Body of pancreas (tissue), 4 donors: ENCODE data around the gene CD244. TPM values are rescaled to one million over a fixed set of nuclear protein-coding genes. Genes with fewer than 3 reads are reported as not detected.
A peak's percentile ranks its signal among the peaks of the same experiment; 100 is the strongest.

Experiments
- ATAC-seq: fragments of 150-250 bp; one replicate; pipeline ENCODE4 v1.9.1; 2016
- DNase-seq, 4 donors: peaks; one replicate each; pipeline ENCODE4 v3.0.0-alpha.2; 2019
- H3K27ac ChIP-seq, 4 donors: fragments of 200-600 bp; sonication (generic); 1 replicate in 3 of 4; 2 replicates in 1 of 4; pipeline versions ENCODE4 v1.5.1 to v1.6.1; 2016 to 2019; ENCODE audit warnings: mild to moderate bottlenecking in 1 of 4, mixed read lengths in 1 of 4, moderate library complexity in 1 of 4
- H3K27me3 ChIP-seq, 2 donors: fragments of 200-600 bp; sonication (generic); one replicate each; pipeline ENCODE4 v1.6.0; 2016; ENCODE audit warnings: mild to moderate bottlenecking in 1 of 2
- H3K36me3 ChIP-seq, 2 donors: fragments of 200-600 bp; sonication (generic); replicated peaks in 1 of 2; 2 replicates each; pipeline ENCODE4 v1.5.1; 2016; ENCODE audit warnings: low read depth in 2 of 2; ENCODE audit not compliant: insufficient read depth in 1 of 2
- H3K4me1 ChIP-seq: fragments of 200-600 bp; sonication (generic); one replicate; pipeline ENCODE4 v1.6.0; 2016
- H3K4me3 ChIP-seq, 2 donors: fragments of 200-600 bp; sonication (generic); 1 replicate in 1 of 2; 2 replicates in 1 of 2; pipeline ENCODE4 v1.5.1; 2016 to 2019
- H3K9me3 ChIP-seq, 3 donors: fragments of 200-600 bp; sonication (generic); 1 replicate in 2 of 3; 2 replicates in 1 of 3; pipeline ENCODE4 v1.5.1; 2016
- POLR2A ChIP-seq, 3 donors: fragments of 450-650 bp; IDR thresholded peaks; one replicate each; pipeline ENCODE4 v1.6.1; 2016; ENCODE audit warnings: antibody characterized with exemption in 3 of 3, mild to moderate bottlenecking in 2 of 3
- WGBS, 2 donors: methylation state at CpG; one replicate each; pipeline ENCODE4 v1.1.5; 2017; 5-methylcytosine and 5-hydroxymethylcytosine counted together
- intact Hi-C: fragments of 100-400 bp; cut with DNase I; formaldehyde crosslinking; loops from one replicate; pipeline ENCODE4 v1.15.1; 2023
- total RNA-seq, 2 donors: library from RNA; depleted of rRNA; stranded (reverse); fragments of >200 nt; gene quantifications; one replicate each; pipeline ENCODE4 v1.1.0, GENCODE V29; 2016
- TF ChIP-seq, protein P1 (sequence below), 7 experiments: fragments of 450-650 bp in 4 of 7; fragments of 200-600 bp in 3 of 7; sonication (generic) in 3 of 7; IDR thresholded peaks; one replicate each; pipeline ENCODE4 v1.5.1; 2016 to 2019; ENCODE audit warnings: antibody characterized with exemption in 7 of 7

The CD244 gene
- total RNA-seq, 2 donors from 2014 or later, result 0.33 to 1.8 TPM

DNA sequence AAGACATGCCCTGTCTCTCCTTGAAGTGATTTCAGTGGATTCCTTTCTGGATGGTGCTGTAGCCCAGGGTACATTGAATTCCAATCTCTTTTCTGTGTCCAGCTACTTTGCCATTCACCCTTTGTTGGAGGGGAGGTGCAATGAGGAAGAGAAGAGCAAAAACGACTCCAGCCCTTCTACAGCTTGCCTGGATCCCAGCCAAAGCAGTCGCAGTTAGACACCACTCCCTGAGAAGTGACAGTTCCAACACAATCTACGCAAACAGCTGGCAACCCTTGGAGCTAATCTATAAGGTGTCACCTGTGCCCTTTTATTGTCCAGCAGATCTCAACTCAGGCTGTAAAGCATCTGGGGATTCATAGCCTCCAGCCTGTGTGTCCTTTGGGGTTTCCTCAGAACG lies 4.6 kb downstream of the CD244 start:
- 31 to 48% methylated on average over 4 of the region's 4 CpGs for WGBS, 2 donors
- no peaks in the 10 kb centered on the region for H3K36me3 ChIP-seq
- no peak for ATAC-seq
- peak in 1 of 4 donors; percentile 38 for DNase-seq
- no peaks in the 10 kb centered on the region for H3K4me1 ChIP-seq
- intact Hi-C loops, result no loop called here
- TF ChIP-seq, protein P1, sequence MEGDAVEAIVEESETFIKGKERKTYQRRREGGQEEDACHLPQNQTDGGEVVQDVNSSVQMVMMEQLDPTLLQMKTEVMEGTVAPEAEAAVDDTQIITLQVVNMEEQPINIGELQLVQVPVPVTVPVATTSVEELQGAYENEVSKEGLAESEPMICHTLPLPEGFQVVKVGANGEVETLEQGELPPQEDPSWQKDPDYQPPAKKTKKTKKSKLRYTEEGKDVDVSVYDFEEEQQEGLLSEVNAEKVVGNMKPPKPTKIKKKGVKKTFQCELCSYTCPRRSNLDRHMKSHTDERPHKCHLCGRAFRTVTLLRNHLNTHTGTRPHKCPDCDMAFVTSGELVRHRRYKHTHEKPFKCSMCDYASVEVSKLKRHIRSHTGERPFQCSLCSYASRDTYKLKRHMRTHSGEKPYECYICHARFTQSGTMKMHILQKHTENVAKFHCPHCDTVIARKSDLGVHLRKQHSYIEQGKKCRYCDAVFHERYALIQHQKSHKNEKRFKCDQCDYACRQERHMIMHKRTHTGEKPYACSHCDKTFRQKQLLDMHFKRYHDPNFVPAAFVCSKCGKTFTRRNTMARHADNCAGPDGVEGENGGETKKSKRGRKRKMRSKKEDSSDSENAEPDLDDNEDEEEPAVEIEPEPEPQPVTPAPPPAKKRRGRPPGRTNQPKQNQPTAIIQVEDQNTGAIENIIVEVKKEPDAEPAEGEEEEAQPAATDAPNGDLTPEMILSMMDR (IDR thresholded peaks at IDR 0.05), result no peak
- TF ChIP-seq POLR2A (IDR thresholded peaks at IDR 0.05), result no peak
- no peaks in the 10 kb centered on the region for H3K27me3 ChIP-seq
- no peak overlapping the region for H3K4me3 ChIP-seq
- H3K9me3 ChIP-seq, result no peaks in the 10 kb centered on the region
- no peak overlapping the region for H3K27ac ChIP-seq

DNA sequence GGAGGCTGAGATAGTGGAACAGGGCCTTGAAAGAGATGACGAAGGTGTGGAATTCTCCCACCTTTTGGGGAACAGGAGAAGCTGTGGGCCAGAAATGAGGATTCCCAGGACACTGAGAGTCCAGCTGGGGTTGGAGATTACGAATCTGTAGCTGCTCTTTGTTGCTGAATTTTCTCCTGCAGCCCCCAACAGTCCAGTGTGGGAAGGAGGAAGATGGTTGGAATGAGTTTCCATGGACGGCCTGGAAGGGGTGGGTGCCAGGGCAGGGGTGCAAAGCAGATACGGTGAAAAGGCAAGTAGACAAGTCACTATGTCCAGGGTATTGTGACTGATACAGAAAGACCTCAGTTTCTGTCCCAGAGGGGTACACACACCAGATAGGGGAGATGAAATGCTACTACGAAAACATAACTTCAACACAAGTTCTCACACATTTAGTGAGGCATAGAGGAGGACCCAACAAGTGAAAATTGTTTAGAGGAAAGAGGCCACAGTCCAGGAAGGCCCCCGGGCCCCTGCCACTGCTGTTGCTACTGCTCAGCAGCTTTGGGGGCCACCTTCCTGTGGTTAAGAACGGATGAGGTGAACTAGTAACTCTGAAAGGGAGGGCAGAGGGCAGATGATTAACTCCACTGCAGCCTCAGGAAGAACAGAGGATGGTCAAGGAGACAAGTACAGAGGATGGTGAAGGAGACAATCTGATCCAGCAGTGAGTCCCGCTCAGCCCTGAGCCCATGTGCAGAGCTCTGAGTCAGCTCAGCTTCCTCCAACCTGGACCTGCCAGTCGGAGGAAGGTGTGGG lies 7.3 kb downstream of the CD244 start:
- Histone ChIP-seq H3K36me3 (no peaks in the 10 kb centered on the region), H3K27ac (no peak overlapping the region), H3K4me3 (no peak overlapping the region), H3K27me3 (no peaks in the 10 kb centered on the region), H3K4me1 (no peaks in the 10 kb centered on the region), H3K9me3 (no peaks in the 10 kb centered on the region)
- WGBS, 2 donors, result 59 to 74% methylated on average over 9 of the region's 9 CpGs
- TF ChIP-seq POLR2A (IDR thresholded peaks at IDR 0.05), result no peak
- TF ChIP-seq, protein P1 (IDR thresholded peaks at IDR 0.05), result no peak
- DNase-seq, result no peak
- no peak for ATAC-seq
- intact Hi-C loops, result no loop called here

DNA sequence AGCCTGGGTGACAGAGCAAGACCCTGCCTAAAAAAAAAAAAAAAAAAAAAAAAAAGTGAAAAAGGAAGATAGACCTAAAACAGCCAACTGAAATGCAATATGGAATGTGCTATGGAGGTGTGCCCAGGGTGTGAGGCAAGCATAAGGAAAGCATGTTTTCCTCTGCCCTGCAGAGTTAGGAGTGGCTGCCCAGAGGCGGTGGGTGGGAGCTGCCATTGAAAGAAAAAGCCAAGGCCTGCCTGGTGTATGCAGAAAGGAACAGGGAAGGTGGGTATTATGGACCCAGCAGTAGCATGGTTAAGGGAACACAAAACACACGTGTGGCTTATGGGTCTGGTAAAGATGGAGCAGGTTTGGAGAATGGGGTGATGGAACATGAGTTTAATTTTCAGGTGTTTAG lies 8.9 kb downstream of the CD244 start:
- ATAC-seq (no peak), DNase-seq (no peak)
- Histone ChIP-seq H3K9me3 (no peaks in the 10 kb centered on the region), H3K27ac (no peak overlapping the region), H3K36me3 (no peaks in the 10 kb centered on the region), H3K27me3 (no peaks in the 10 kb centered on the region), H3K4me1 (no peaks in the 10 kb centered on the region), H3K4me3 (no peak overlapping the region)
- intact Hi-C loops, result no loop called here
- 83 to 84% methylated on average over 2 of the region's 2 CpGs for WGBS, 2 donors
- TF ChIP-seq, protein P1 (IDR thresholded peaks at IDR 0.05), result no peak
- TF ChIP-seq POLR2A (IDR thresholded peaks at IDR 0.05), result no peak

DNA sequence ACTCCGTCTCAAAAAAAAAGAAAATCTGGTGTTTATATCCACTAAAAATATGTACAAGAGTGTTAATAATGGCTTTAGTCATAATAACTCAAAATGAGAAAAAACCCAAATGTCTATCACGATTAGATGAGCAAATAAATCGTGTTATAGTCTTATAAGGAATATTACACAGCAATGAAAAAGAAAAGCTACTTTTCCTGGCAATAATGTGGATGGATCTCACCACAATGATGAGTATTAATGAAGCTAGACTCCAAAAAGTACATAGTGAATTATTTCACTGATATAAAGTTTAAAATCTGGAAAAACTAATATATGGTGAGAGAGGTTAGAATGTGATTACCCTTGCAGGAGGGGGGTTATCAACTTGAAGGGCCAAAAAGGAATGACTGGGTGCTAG lies 9.7 kb downstream of the CD244 start:
- intact Hi-C loops, result no loop called here
- no peaks in the 10 kb centered on the region for H3K4me1 ChIP-seq
- TF ChIP-seq, protein P1 (IDR thresholded peaks at IDR 0.05), result no peak
- TF ChIP-seq POLR2A (IDR thresholded peaks at IDR 0.05), result no peak
- H3K27me3 ChIP-seq, result no peaks in the 10 kb centered on the region
- H3K4me3 ChIP-seq, result no peak overlapping the region
- ATAC-seq, result no peak
- no peak overlapping the region for H3K27ac ChIP-seq
- 80 to 81% methylated on average over 3 of the region's 3 CpGs for whole genome bisulfite sequencing, 2 donors
- DNase-seq, result no peak
- no peaks in the 10 kb centered on the region for H3K9me3 ChIP-seq
- H3K36me3 ChIP-seq, result no peaks in the 10 kb centered on the region

DNA sequence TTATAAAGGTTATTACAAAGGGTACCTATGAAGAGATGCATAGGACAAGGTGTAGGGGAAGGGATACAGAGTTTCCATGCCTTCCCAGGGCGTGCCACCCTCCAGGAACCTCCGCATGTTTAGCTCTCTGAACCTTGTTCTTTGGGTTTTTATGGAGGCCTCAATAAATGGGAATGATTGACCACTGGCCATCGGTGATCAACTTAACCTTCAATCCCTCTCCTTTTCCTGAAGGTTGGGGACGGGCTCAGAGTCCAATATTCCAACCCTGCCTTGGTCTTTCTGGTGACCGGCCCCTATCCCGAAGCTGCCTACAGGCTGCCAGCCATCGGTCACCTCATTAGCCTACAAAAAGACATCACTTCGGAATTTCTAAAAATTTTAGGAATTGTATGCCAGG lies 11.7 kb downstream of the CD244 start:
- DNase-seq (no peak), ATAC-seq (no peak)
- no peaks in the 10 kb centered on the region for H3K4me1 ChIP-seq
- no peaks in the 10 kb centered on the region for H3K9me3 ChIP-seq
- 84 to 93% methylated on average over 8 of the region's 8 CpGs for WGBS, 2 donors
- intact Hi-C loops, result no loop called here
- no peak overlapping the region for H3K27ac ChIP-seq
- no peak overlapping the region for H3K4me3 ChIP-seq
- no peaks in the 10 kb centered on the region for H3K36me3 ChIP-seq
- no peak for TF ChIP-seq POLR2A (IDR thresholded peaks at IDR 0.05)
- TF ChIP-seq, protein P1 (IDR thresholded peaks at IDR 0.05), result no peak
- no peaks in the 10 kb centered on the region for H3K27me3 ChIP-seq
